ENCODE results near the gene SOX6. TPM values are rescaled to one million over a fixed set of nuclear protein-coding genes. Genes with fewer than 3 reads are reported as not detected.
"Not testable (repeated sequence)": the region's sequence is repeated elsewhere in the genome, so short reads cannot be mapped to it uniquely, and the experiment has no call there.

SOX6 gene
- total RNA-seq, 3 donors from 2014 or later, result 2.0 to 8.0 (median 7.9) TPM

DNA sequence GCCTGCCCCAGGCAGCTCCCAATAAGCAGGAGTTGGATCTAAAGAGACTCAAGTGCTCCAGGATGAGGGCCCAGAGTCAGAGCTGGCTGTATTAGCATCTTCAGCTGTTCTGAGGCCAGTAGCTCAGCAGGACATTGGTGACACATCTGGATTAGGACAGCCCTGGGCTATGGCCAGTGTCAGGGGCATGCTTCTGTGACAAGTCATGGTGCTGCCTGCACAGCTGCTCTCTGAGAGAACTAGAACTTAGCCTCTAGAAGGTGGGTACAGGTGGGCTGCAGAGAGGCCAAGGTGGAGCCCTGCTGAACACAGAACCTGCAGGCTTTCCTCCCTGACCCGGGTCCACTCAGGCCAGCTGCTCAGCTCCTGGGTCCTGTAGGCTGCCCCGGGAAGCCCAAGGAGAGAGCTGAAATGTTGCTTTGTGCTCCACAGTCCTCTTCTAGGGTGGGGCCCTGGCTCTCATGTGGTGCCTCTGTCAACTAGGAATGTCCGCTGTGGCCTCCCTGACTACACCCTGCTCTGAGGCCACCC lies 426.9 kb downstream of the SOX6 start:
- H3K4me3 ChIP-seq, result no peak overlapping the region
- no peak overlapping the region for H3K27ac ChIP-seq
- peaks cover 0 to 10% of the 10 kb centered on the region in 2 donors for H3K9me3 ChIP-seq
- H3K27me3 ChIP-seq, result no peaks in the 10 kb centered on the region
- DNase-seq (ENCODE audit: low spot score in 2 of 2), result no peak
- no peaks in the 10 kb centered on the region for H3K4me1 ChIP-seq
- no peaks in the 10 kb centered on the region for H3K36me3 ChIP-seq
- intact Hi-C loops (cut with DNase I; ENCODE audit: low total_unique reads), result no loop called here
- no peak for TF ChIP-seq POLR2A (IDR thresholded peaks at IDR 0.05)
- TF ChIP-seq POLR2AphosphoS5 (IDR thresholded peaks at IDR 0.05), result no peak
- TF ChIP-seq, protein P1, sequence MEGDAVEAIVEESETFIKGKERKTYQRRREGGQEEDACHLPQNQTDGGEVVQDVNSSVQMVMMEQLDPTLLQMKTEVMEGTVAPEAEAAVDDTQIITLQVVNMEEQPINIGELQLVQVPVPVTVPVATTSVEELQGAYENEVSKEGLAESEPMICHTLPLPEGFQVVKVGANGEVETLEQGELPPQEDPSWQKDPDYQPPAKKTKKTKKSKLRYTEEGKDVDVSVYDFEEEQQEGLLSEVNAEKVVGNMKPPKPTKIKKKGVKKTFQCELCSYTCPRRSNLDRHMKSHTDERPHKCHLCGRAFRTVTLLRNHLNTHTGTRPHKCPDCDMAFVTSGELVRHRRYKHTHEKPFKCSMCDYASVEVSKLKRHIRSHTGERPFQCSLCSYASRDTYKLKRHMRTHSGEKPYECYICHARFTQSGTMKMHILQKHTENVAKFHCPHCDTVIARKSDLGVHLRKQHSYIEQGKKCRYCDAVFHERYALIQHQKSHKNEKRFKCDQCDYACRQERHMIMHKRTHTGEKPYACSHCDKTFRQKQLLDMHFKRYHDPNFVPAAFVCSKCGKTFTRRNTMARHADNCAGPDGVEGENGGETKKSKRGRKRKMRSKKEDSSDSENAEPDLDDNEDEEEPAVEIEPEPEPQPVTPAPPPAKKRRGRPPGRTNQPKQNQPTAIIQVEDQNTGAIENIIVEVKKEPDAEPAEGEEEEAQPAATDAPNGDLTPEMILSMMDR (IDR thresholded peaks at IDR 0.05), result no peak

DNA sequence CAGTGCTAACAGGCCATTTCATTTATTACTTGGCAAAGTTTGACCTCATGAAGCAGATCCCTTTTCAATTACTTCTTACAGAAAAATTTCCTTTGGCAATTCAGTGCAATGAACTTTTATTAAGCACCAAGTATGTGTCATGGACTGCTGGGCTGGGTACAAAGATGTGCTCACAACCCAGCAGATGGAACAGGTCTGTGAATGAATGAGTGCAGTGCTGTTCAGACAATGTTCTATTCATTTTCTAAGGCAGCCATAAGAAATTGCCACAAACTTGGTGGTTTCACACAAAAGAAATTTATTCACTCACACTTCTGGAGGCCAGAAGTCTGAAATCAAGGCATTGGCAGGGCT lies 428.5 kb downstream of the SOX6 start:
- intact Hi-C loops (cut with DNase I; ENCODE audit: low total_unique reads), result no loop called here
- H3K9me3 ChIP-seq, result peaks cover 0 to 10% of the 10 kb centered on the region in 2 donors
- H3K4me3 ChIP-seq, result no peak overlapping the region
- DNase-seq (ENCODE audit: low spot score in 2 of 2), result no peak
- no peak overlapping the region for H3K27ac ChIP-seq
- no peaks in the 10 kb centered on the region for H3K27me3 ChIP-seq
- H3K36me3 ChIP-seq, result no peaks in the 10 kb centered on the region
- no peaks in the 10 kb centered on the region for H3K4me1 ChIP-seq
- TF ChIP-seq, protein P1 (IDR thresholded peaks at IDR 0.05), result no peak
- TF ChIP-seq POLR2AphosphoS5 (IDR thresholded peaks at IDR 0.05) (no peak), POLR2A (IDR thresholded peaks at IDR 0.05) (no peak)

DNA sequence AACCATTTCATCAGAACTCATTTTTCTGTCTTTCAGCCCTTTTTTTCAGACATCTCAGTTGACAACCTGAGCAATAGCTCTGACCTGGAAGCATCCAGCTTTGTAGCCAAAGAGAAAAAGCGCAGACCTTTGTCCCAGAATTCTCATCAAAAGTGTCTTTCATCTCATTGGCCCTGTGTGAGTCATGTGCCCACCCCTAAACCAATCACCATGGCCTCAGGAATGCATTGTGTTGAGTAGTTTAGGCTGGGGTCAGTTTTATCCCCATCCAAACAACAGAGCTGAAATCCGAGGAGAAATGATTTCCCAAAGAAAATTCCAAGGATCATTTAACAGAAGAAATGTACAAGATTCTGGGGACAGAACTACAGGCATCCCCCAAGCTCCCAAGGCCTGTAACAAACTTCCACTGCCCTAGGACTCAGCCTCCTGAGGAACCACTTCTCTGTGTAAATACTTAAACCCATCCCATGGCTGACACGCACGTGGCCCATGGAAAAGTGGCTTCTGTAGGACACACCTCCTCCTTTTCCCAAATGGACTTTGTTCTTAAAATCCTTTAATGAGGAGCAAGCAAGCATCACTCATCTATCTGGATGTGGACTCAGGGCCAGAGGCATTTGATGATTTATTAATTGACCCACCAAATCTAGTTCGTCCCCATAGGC lies 429.0 kb downstream of the SOX6 start:
- no peak overlapping the region for H3K27ac ChIP-seq
- no peak overlapping the region for H3K4me3 ChIP-seq
- TF ChIP-seq, protein P1 (IDR thresholded peaks at IDR 0.05), result no peak
- TF ChIP-seq POLR2A (IDR thresholded peaks at IDR 0.05) (no peak), POLR2AphosphoS5 (IDR thresholded peaks at IDR 0.05) (no peak)
- H3K9me3 ChIP-seq, result peaks cover 0 to 10% of the 10 kb centered on the region in 2 donors
- no peaks in the 10 kb centered on the region for H3K4me1 ChIP-seq
- H3K27me3 ChIP-seq, result no peaks in the 10 kb centered on the region
- DNase-seq (ENCODE audit: low spot score in 2 of 2), result no peak
- H3K36me3 ChIP-seq, result no peaks in the 10 kb centered on the region
- intact Hi-C loops (cut with DNase I; ENCODE audit: low total_unique reads), result no loop called here

DNA sequence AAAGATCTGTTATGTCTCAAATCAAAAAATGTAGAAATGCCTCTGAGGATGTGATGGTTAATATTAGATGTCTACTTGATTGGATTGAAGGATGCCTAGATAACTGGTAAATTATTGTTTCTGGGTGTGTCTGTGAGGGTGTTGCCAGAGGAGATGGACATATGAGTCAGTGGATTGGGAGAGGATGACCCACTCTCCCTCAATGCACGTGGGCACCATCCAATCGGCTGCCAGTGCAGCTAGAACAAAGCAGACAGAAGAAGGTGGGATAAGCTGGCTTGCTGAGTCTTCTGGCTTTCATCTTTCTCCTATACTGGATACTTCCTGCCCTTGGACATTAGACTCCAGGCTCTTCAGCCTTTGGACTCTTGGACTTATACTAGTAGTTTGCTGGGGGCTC lies 430.3 kb downstream of the SOX6 start:
- Histone ChIP-seq H3K4me3 (no peak overlapping the region), H3K4me1 (no peaks in the 10 kb centered on the region), H3K27me3 (no peaks in the 10 kb centered on the region), H3K36me3 (no peaks in the 10 kb centered on the region), H3K9me3 (no peaks in the 10 kb centered on the region), H3K27ac (no peak overlapping the region)
- intact Hi-C loops (cut with DNase I; ENCODE audit: low total_unique reads), result no loop called here
- TF ChIP-seq POLR2A (IDR thresholded peaks at IDR 0.05) (no peak), POLR2AphosphoS5 (IDR thresholded peaks at IDR 0.05) (no peak)
- TF ChIP-seq, protein P1 (IDR thresholded peaks at IDR 0.05), result no peak
- DNase-seq (ENCODE audit: low spot score in 2 of 2), result no peak

GRCh38 chr11:15923183-15923582 lies 433.2 kb downstream of the SOX6 start:
- Histone ChIP-seq H3K27me3 (no peaks in the 10 kb centered on the region), H3K4me3 (no peak overlapping the region), H3K4me1 (no peaks in the 10 kb centered on the region), H3K27ac (no peak overlapping the region), H3K36me3 (no peaks in the 10 kb centered on the region), H3K9me3 (no peaks in the 10 kb centered on the region)
- intact Hi-C loops (cut with DNase I; ENCODE audit: low total_unique reads), result no loop called here
- TF ChIP-seq POLR2AphosphoS5 (IDR thresholded peaks at IDR 0.05), result no peak
- TF ChIP-seq, protein P1 (IDR thresholded peaks at IDR 0.05), result no peak
- DNase-seq (ENCODE audit: low spot score in 2 of 2), result no peak

DNA sequence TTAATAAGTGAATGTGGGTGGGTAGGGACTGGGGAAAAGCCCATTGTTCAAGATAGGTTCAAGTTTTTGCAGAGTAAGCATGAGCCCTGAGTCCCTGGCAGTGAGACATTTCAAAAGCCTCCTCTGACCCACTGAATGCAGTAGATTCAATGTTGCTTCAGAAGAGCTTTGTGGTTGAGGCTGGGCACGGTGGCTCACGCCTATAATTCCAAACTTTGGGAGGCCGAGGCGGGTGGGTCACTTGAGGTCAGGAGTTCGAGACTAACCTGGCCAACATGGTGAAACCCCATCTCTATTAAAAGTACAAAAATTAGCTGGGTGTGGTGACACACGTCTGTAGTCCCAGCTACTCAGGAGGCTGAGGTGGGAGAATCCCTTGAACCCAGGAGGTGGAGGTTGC lies 433.6 kb downstream of the SOX6 start:
- H3K36me3 ChIP-seq; intact Hi-C loops (cut with DNase I; ENCODE audit: low total_unique reads); DNase-seq (ENCODE audit: low spot score in 2 of 2): not testable (repeated sequence)

More for the DNA sequence above, 433.6 kb downstream of the SOX6 start:
- H3K9me3 ChIP-seq, H3K4me1 ChIP-seq, H3K27ac ChIP-seq, H3K27me3 ChIP-seq, H3K4me3 ChIP-seq: not testable (repeated sequence)
